ENCODE data around the gene GDPD3. TPM values are rescaled to one million over a fixed set of nuclear protein-coding genes. Genes with fewer than 3 reads are reported as not detected.
A peak's percentile ranks its signal among the peaks of the same experiment; 100 is the strongest.

Gene GDPD3
- total RNA-seq, 6 experiments from 2014 or later = 1.5 to 3.0 (median 2.3) TPM

- peaks cover 42% of the 10 kb centered on the region for H3K36me3 Mint-ChIP-seq (ENCODE audit: low read depth)
- H3K9me3 Mint-ChIP-seq = no peaks in the 10 kb centered on the region
- peaks cover 27% of the 10 kb centered on the region for H3K4me1 Mint-ChIP-seq (ENCODE audit: low read depth)
- no peak for DNase-seq
- H3K27me3 Mint-ChIP-seq (ENCODE audit: insufficient read depth) = peaks cover 8% of the 10 kb centered on the region
- H3K27ac Mint-ChIP-seq = peak overlapping the region; percentile 52; the same call in 1 of the 2 replicates
- no peak for TF ChIP-seq CTCF (IDR thresholded peaks at IDR 0.05)
- no peak overlapping the region for H3K4me3 Mint-ChIP-seq
These were observed 34.6 kb downstream of the GDPD3 start for GRCh38 chr16:30078744-30079143.

GRCh38 chr16:30077656-30078055 lies 35.7 kb downstream of the GDPD3 start:
- no peak for TF ChIP-seq CTCF (IDR thresholded peaks at IDR 0.05)
- H3K27me3 Mint-ChIP-seq (ENCODE audit: insufficient read depth) = peaks cover 10% of the 10 kb centered on the region
- peaks cover 27% of the 10 kb centered on the region for H3K4me1 Mint-ChIP-seq (ENCODE audit: low read depth)
- DNase-seq = peak; percentile 33
- H3K4me3 Mint-ChIP-seq = peak overlapping the region; percentile 98
- H3K9me3 Mint-ChIP-seq = no peaks in the 10 kb centered on the region
- H3K27ac Mint-ChIP-seq = peak overlapping the region; percentile 83
- H3K36me3 Mint-ChIP-seq (ENCODE audit: low read depth) = peaks cover 38% of the 10 kb centered on the region

GRCh38 chr16:30076276-30076791 lies 37.0 kb downstream of the GDPD3 start:
- peak overlapping the region; percentile 98 for H3K4me3 Mint-ChIP-seq
- H3K36me3 Mint-ChIP-seq (ENCODE audit: low read depth) = peaks cover 40% of the 10 kb centered on the region
- H3K4me1 Mint-ChIP-seq (ENCODE audit: low read depth) = peaks cover 27% of the 10 kb centered on the region
- TF ChIP-seq CTCF (IDR thresholded peaks at IDR 0.05) = no peak
- no peaks in the 10 kb centered on the region; the same call in 1 of the 2 replicates for H3K9me3 Mint-ChIP-seq
- H3K27me3 Mint-ChIP-seq (ENCODE audit: insufficient read depth) = peaks cover 10% of the 10 kb centered on the region
- peak overlapping the region; percentile 83 for H3K27ac Mint-ChIP-seq
- DNase-seq = no peak

- Mint-ChIP-seq H3K27ac (peak within 1 kb of the TSS; percentile 83), H3K4me3 (peak within 1 kb of the TSS; percentile 98), H3K4me1 (ENCODE audit: low read depth) (peaks cover 27% of the 10 kb centered on the region), H3K9me3 (no peaks in the 10 kb centered on the region; the same call in 1 of the 2 replicates), H3K36me3 (ENCODE audit: low read depth) (peaks cover 43% of the 10 kb centered on the region), H3K27me3 (ENCODE audit: insufficient read depth) (peaks cover 10% of the 10 kb centered on the region)
- peak; percentile 34 for TF ChIP-seq CTCF (IDR thresholded peaks at IDR 0.05)
- DNase-seq = peak; percentile 84
These were observed 37.6 kb downstream of the GDPD3 start, which contains the start of gene PPP4C for GRCh38 chr16:30075503-30076275. PPP4C (plus strand) TSS chr16:30075994; CDS start chr16:30076378, 384 bp downstream.

- H3K4me1 Mint-ChIP-seq (ENCODE audit: low read depth) = peaks cover 26% of the 10 kb centered on the region
- TF ChIP-seq CTCF (IDR thresholded peaks at IDR 0.05) = no peak
- no peaks in the 10 kb centered on the region; the same call in 1 of the 2 replicates for H3K9me3 Mint-ChIP-seq
- H3K27ac Mint-ChIP-seq = peak overlapping the region; percentile 49
- H3K36me3 Mint-ChIP-seq (ENCODE audit: low read depth) = peaks cover 55% of the 10 kb centered on the region
- no peak for DNase-seq
- H3K27me3 Mint-ChIP-seq (ENCODE audit: insufficient read depth) = peaks cover 14% of the 10 kb centered on the region
- peak overlapping the region; percentile 42 for H3K4me3 Mint-ChIP-seq
These were observed 42.8 kb downstream of the GDPD3 start for GRCh38 chr16:30070490-30070889.
